ENCODE data around the gene CRYBG1. TPM values are rescaled to one million over a fixed set of nuclear protein-coding genes. Genes with fewer than 3 reads are reported as not detected.

The CRYBG1 gene
- total and polyA plus RNA-seq, 2 of the 13 experiments (the other 11 are each of a cell fraction or from before 2014, with no cell fraction given), result 10.1 to 21.9 TPM

DNA sequence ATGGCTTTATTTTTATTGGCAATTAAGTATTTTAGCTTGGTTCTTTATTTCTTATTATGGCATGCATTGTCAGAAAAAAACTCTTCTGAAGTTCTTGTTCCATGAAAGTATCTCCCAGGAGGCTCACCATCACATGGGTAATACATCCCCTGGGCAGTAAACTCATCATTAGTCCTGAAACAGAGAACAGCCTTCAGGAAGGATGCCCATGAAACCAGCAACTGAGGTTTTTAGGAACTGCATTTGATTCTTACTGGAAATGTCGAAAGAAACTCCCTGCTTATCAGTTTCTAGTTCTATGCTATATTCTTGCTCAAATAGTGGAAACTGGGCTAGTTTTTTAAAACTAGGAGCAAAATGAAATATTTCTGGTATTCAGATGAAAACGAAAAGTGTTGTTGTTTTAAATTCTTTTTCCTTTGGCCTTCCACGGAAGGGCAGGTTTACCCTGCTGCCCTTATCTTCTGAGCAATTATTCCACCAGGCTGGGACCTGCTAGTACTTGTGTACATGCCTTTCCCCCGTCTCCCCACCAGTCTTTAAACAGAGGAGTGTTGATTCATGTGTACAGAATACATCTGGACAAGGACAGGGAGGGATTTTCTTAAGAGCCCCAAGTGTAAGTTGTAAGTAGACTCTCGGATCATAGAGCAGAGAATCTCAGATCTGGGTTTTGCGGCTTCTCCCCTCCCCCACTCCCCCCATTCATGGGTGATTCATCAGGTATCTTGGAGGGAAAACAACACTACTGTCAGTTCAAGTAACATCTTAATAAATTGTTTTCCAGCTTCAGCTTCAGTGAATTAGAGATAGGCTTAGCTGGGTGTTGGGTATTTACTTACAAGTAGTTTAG is 187.3 kb downstream of the CRYBG1 start:
- peak overlapping the region; percentile 63 for H3K4me2 ChIP-seq (ENCODE audit: low read depth, low read length)
- TF ChIP-seq ZNF710 (CRISPR knock-in tag; IDR thresholded peaks at IDR 0.05; ENCODE audit: borderline replicate concordance), result peak; percentile 26; the same call in 1 of the 2 replicates
- TF ChIP-seq XRCC5 (optimal IDR thresholded peaks at IDR 0.05; ENCODE audit: low read length), result no peak
- TF ChIP-seq ZNF614 (CRISPR knock-in tag; IDR thresholded peaks at IDR 0.05; ENCODE audit: borderline replicate concordance), result peak; percentile 29; the same call in 1 of the 2 replicates
- peak; percentile 36; the same call in 1 of the 2 replicates for TF ChIP-seq ETV5 (CRISPR knock-in tag; IDR thresholded peaks at IDR 0.05; ENCODE audit: borderline replicate concordance)
- no peak for TF ChIP-seq EP300 (IDR thresholded peaks at IDR 0.05; ENCODE audit: low read depth in 2 of 2, low read length in 2 of 2)
- TF ChIP-seq EP300 (CRISPR knock-in tag; IDR thresholded peaks at IDR 0.05; ENCODE audit: borderline replicate concordance), result peak; percentile 62; the same call in 1 of the 2 replicates
- TF ChIP-seq ZNF33A (CRISPR knock-in tag; IDR thresholded peaks at IDR 0.05; ENCODE audit: borderline replicate concordance), result no peak
- 0 out of 2 replicates have a peak, but pooled peaks have one; percentile 27 for TF ChIP-seq HDAC1 (CRISPR knock-in tag; IDR thresholded peaks at IDR 0.05)
- peak; percentile 68 for TF ChIP-seq MED1 (CRISPR knock-in tag; IDR thresholded peaks at IDR 0.05)
- TF ChIP-seq ZMYM3 (CRISPR knock-in tag; IDR thresholded peaks at IDR 0.05), result no peak
- peak; percentile 58 for TF ChIP-seq NCOA2 (CRISPR knock-in tag; IDR thresholded peaks at IDR 0.05)
- 0 out of 2 replicates have a peak, but pooled peaks have one; percentile 29 for TF ChIP-seq HNF4A (CRISPR knock-in tag; IDR thresholded peaks at IDR 0.05)
- TF ChIP-seq ZNF766 (CRISPR knock-in tag; IDR thresholded peaks at IDR 0.05; ENCODE audit: borderline replicate concordance), result no peak
- no peak for TF ChIP-seq FOXP1 (IDR thresholded peaks at IDR 0.05)
- TF ChIP-seq FOXP1 (CRISPR knock-in tag; IDR thresholded peaks at IDR 0.05), result peak; percentile 56; the same call in 1 of the 2 replicates
- TF ChIP-seq BCL6 (CRISPR knock-in tag; IDR thresholded peaks at IDR 0.05), result peak; percentile 59
- no peak for TF ChIP-seq ZNF781 (CRISPR knock-in tag; IDR thresholded peaks at IDR 0.05; ENCODE audit: borderline replicate concordance, not compliant biosample characterization)
- no peak for TF ChIP-seq ZUFSP (CRISPR knock-in tag; IDR thresholded peaks at IDR 0.05; ENCODE audit: borderline replicate concordance)
- TF ChIP-seq SMARCE1 (IDR thresholded peaks at IDR 0.05; ENCODE audit: borderline replicate concordance), result no peak
- peak; percentile 38; the same call in 1 of the 2 replicates for TF ChIP-seq CREM (IDR thresholded peaks at IDR 0.05)
- no peak for TF ChIP-seq CREM (CRISPR knock-in tag; IDR thresholded peaks at IDR 0.05)
- peak; percentile 72; the same call in 1 of the 2 replicates for TF ChIP-seq SOX5 (CRISPR knock-in tag; IDR thresholded peaks at IDR 0.05; ENCODE audit: borderline replicate concordance)

More for the DNA sequence above, 187.3 kb downstream of the CRYBG1 start:
- ChIA-PET CTCF (ENCODE audit: low intra/inter-chr PET ratio, low total read pairs) (interaction anchor here (0.6 kb wide), 1 partner anchor 10 kb away, joined by 3 read pairs; no protein-coding TSS in a partner anchor), POLR2A (no interaction called here)
- Histone ChIP-seq H3K36me3 (replicated peaks in 1 of 2; ENCODE audit: control insufficient read depth in 1 of 2, insufficient read depth in 2 of 2, low read length in 2 of 2) (peaks cover 5 to 25% of the 10 kb centered on the region in 2 experiments; a peak in 4 of 5 replicates), H3K4me3 (replicated peaks in 1 of 3; ENCODE audit: insufficient read depth in 1 of 3, low read depth in 2 of 3, low read length in 3 of 3) (no peak overlapping the region; a peak in 1 of 6 replicates), H3K27me3 (ENCODE audit: control insufficient read depth in 1 of 2, insufficient read depth in 2 of 2, low read length in 2 of 2) (no peaks in the 10 kb centered on the region), H3K9me3 (ENCODE audit: low read length) (no peaks in the 10 kb centered on the region), H2AFZ (ENCODE audit: low read length) (no peak overlapping the region), H4K20me1 (ENCODE audit: insufficient read depth, low read length) (no peaks in the 10 kb centered on the region), H3K4me1 (ENCODE audit: insufficient read depth, low read length) (peaks cover 29% of the 10 kb centered on the region), H3K79me2 (ENCODE audit: insufficient read depth, low read length) (no peaks in the 10 kb centered on the region), H3K27ac (ENCODE audit: extremely low read length, insufficient read depth, low read length) (peak overlapping the region; percentile 53), H3K9ac (ENCODE audit: insufficient read depth, low read depth, low read length) (peak overlapping the region; percentile 16; the same call in 1 of the 2 replicates)
- in situ Hi-C loops (cut with HindIII; ENCODE audit: extremely low pct_ligation_motif_present, low pct_unique_long_range_greater_than_20kb), result no loop called here
- intact Hi-C loops (cut with micrococcal nuclease; ENCODE audit: unreplicated experiment), result loop anchor here (5.0 kb wide), 1 partner anchor 36 kb away; no protein-coding TSS in a partner anchor
- DNase-seq (ENCODE audit: low spot score), result peak; percentile 76
- FAIRE-seq, result peak; percentile 68
- BruUV-seq (replicated peaks), result no TSS peak
- peak; percentile 98 for ATAC-seq
- WGBS (ENCODE audit: low lambda C conversion rate), result 15% methylated on average over 6 of the region's 6 CpGs
